ENCODE results near the gene THRSP. TPM values are rescaled to one million over a fixed set of nuclear protein-coding genes. Genes with fewer than 3 reads are reported as not detected.

Gene THRSP
- total and polyA plus RNA-seq, 10 of the 15 experiments (the other 5 are each of a cell fraction or from before 2014, with no cell fraction given), result 0.18 TPM; not detected in 9

GRCh38 chr11:78078218-78079167 lies 14.8 kb downstream of the THRSP start:
- RAD21 ChIA-PET (ENCODE audit: unreplicated experiment), result interaction anchor here (0.8 to 2.7 kb wide), 6 partner anchors 16 to 486 kb away, joined by 3 to 7 read pairs (median 4); partner anchors contain the start of gene ALG8
- H3K79me2 ChIP-seq (ENCODE audit: control insufficient read depth, insufficient read depth, low read length), result peaks cover 51% of the 10 kb centered on the region
- POLR2A ChIA-PET, result interaction anchor here (0.6 to 1.8 kb wide), 7 partner anchors 53 to 781 kb away, joined by 3 to 8 read pairs (median 3); partner anchors contain the start of genes ALG8 and NARS2
- 17% methylated on average over 20 of the region's 21 CpGs for WGBS (ENCODE audit: insufficient coverage, insufficient replicate concordance, low lambda C conversion rate, missing lambda C conversion rate)
- H3K4me2 ChIP-seq (ENCODE audit: control insufficient read depth, insufficient read depth), result peak overlapping the region; percentile 87
- H4K20me1 ChIP-seq (ENCODE audit: control insufficient read depth, insufficient read depth), result peaks cover 7% of the 10 kb centered on the region
- SMC1A ChIA-PET (ENCODE audit: uncharacterized antibody, unreplicated experiment), result interaction anchor here (0.8 to 3.0 kb wide), 8 partner anchors 32 to 485 kb away, joined by 3 to 21 read pairs (median 4); partner anchors contain the start of gene ALG8
- H3K9me3 ChIP-seq (replicated peaks; ENCODE audit: control insufficient read depth, insufficient read depth, low read length), result no peaks in the 10 kb centered on the region
- H3K36me3 ChIP-seq (ENCODE audit: control insufficient read depth in 2 of 2, insufficient read depth in 2 of 2, low read length in 1 of 2), result peaks cover 0 to 3% of the 10 kb centered on the region in 2 experiments; a peak in 1 of 4 replicates
- H3K4me1 ChIP-seq (ENCODE audit: control insufficient read depth, insufficient read depth, low read length), result peaks cover 4% of the 10 kb centered on the region
- intact Hi-C loops (cut with micrococcal nuclease; ENCODE audit: unreplicated experiment), result loop anchor here (2.0 to 10.0 kb wide), 3 partner anchors 60 to 484 kb away; partner anchors contain the start of gene ALG8
- peak overlapping the region; percentile 75 for H3K27ac ChIP-seq (ENCODE audit: control insufficient read depth, insufficient read depth)
- BruUV-seq (replicated peaks), result no TSS peak
- FAIRE-seq, result no peak
- in situ Hi-C loops (cut with MboI), result no loop called here
- peak overlapping the region; percentile 86; the same call in 1 of the 2 replicates for H2AFZ ChIP-seq (ENCODE audit: control insufficient read depth, low read depth, low read length)
- H3K27me3 ChIP-seq (replicated peaks in 1 of 2; ENCODE audit: control insufficient read depth in 2 of 2, insufficient read depth in 2 of 2, low read length in 1 of 2), result no peaks in the 10 kb centered on the region
- no peak for DNase-seq (ENCODE audit: low read depth, low spot score)
- peak; percentile 15; the same call in 1 of the 3 replicates for ATAC-seq
- peak overlapping the region; percentile 74 for H3K4me3 ChIP-seq
- TF ChIP-seq NFYB (IDR thresholded peaks at IDR 0.05; ENCODE audit: insufficient read depth, low read depth, low read length) (no peak), RELB (IDR thresholded peaks at IDR 0.05; ENCODE audit: low read depth) (no peak), BHLHE40 (IDR thresholded peaks at IDR 0.05; ENCODE audit: borderline replicate concordance in 1 of 2, low read depth in 2 of 2, low read length in 1 of 2) (no peak), BCL11A (IDR thresholded peaks at IDR 0.05; ENCODE audit: low read depth, low read length) (no peak), CHD1 (IDR thresholded peaks at IDR 0.05; ENCODE audit: low read depth, low read length) (no peak), ZNF384 (IDR thresholded peaks at IDR 0.05; ENCODE audit: borderline replicate concordance, low read depth, low read length) (peak; percentile 68)
- CTCF ChIA-PET, result interaction anchor here (0.7 to 1.9 kb wide), 9 partner anchors 10 to 486 kb away, joined by 3 to 7 read pairs (median 4); partner anchors contain the start of gene ALG8
- H3K9ac ChIP-seq (ENCODE audit: control insufficient read depth, insufficient read depth, low read length), result peak overlapping the region; percentile 90

Measured in GM12878 (cell line).